Bronchial epithelial cell (primary cell): ENCODE measurements around the gene JMJD7. TPM values are rescaled to one million over a fixed set of nuclear protein-coding genes. Genes with fewer than 3 reads are reported as not detected.
A peak's percentile ranks its signal among the peaks of the same experiment; 100 is the strongest.

Source experiments
- DNase-seq: peaks from one replicate; pipeline ENCODE4 v3.0.0-alpha.2; 2010; ENCODE audit warnings: low read depth
- FAIRE-seq: peaks from 2 replicates; lab custom pipeline; 2011; peaks lifted over from hg19 to GRCh38; lab: Jason Lieb, UNC
- H3K27me3 ChIP-seq: 2 replicates; pipeline ENCODE4 v1.5.1; 2011; ENCODE audit warnings: low read length; ENCODE audit not compliant: control insufficient read depth, insufficient read depth
- H3K36me3 ChIP-seq: 2 replicates; pipeline ENCODE4 v1.5.1; 2011; ENCODE audit warnings: low read length; ENCODE audit not compliant: control insufficient read depth, insufficient read depth
- H3K4me3 ChIP-seq: 2 replicates; pipeline ENCODE4 v1.5.1; 2011; ENCODE audit warnings: mild to moderate bottlenecking, low read depth, low read length, control low read depth
- total RNA-seq: library from RNA; depleted of rRNA; stranded (reverse); fragments of >200 nt; gene quantifications from 2 replicates; pipeline ENCODE4 v1.2.1, GENCODE V29; 2014
- TF ChIP-seq, protein P1 (sequence below): IDR thresholded peaks from 2 replicates; pipeline ENCODE4 v1.5.1; 2011; ENCODE audit warnings: mild to moderate bottlenecking, moderate library complexity, low read length, control low read depth, inconsistent platforms; ENCODE audit not compliant: insufficient read depth, severe bottlenecking

Gene JMJD7
- total RNA-seq, 1 donor from 2014 or later, result 22.9 TPM

DNA sequence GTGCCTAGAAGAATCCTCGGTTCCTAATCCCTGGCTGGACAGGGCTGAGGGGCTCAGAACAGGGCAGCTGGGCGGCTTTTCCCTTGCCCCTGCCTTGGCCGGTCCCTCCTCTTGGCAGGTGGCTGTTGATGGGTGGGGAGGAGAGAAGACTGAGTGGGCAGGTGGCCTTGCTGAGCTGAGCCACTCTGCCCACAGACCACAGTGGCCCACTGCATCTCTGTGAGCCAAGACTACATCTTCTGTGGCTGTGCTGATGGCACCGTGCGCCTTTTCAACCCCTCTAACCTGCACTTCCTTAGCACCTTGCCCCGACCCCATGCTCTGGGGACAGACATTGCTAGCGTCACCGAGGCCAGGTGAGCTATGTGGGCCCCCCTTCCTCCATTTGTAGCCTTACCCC lies 14.5 kb upstream of the JMJD7 start:
- Histone ChIP-seq H3K4me3 (no peak overlapping the region), H3K27me3 (no peaks in the 10 kb centered on the region), H3K36me3 (peaks cover 53% of the 10 kb centered on the region)
- FAIRE-seq (no peak), DNase-seq (no peak)
- TF ChIP-seq, protein P1, sequence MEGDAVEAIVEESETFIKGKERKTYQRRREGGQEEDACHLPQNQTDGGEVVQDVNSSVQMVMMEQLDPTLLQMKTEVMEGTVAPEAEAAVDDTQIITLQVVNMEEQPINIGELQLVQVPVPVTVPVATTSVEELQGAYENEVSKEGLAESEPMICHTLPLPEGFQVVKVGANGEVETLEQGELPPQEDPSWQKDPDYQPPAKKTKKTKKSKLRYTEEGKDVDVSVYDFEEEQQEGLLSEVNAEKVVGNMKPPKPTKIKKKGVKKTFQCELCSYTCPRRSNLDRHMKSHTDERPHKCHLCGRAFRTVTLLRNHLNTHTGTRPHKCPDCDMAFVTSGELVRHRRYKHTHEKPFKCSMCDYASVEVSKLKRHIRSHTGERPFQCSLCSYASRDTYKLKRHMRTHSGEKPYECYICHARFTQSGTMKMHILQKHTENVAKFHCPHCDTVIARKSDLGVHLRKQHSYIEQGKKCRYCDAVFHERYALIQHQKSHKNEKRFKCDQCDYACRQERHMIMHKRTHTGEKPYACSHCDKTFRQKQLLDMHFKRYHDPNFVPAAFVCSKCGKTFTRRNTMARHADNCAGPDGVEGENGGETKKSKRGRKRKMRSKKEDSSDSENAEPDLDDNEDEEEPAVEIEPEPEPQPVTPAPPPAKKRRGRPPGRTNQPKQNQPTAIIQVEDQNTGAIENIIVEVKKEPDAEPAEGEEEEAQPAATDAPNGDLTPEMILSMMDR, result no peak

DNA sequence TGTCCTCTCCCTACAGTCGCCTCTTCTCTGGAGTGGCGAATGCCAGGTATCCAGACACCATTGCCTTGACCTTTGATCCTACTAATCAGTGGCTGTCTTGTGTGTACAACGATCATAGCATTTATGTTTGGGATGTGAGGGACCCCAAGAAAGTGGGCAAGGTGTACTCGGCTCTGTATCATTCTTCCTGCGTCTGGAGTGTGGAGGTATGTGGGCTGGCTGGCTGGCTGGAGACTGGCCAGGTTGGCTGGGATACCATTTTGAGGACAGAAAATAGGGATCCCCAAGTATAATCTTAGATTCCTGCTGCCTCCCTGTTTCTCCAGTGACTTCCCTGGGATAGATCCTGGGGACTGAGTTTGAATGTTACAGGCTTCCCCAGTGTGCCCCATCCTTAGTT lies 13.4 kb upstream of the JMJD7 start:
- TF ChIP-seq, protein P1, result no peak
- H3K27me3 ChIP-seq, result no peaks in the 10 kb centered on the region
- DNase-seq (no peak), FAIRE-seq (no peak)
- H3K4me3 ChIP-seq, result no peak overlapping the region
- H3K36me3 ChIP-seq, result peaks cover 55% of the 10 kb centered on the region

DNA sequence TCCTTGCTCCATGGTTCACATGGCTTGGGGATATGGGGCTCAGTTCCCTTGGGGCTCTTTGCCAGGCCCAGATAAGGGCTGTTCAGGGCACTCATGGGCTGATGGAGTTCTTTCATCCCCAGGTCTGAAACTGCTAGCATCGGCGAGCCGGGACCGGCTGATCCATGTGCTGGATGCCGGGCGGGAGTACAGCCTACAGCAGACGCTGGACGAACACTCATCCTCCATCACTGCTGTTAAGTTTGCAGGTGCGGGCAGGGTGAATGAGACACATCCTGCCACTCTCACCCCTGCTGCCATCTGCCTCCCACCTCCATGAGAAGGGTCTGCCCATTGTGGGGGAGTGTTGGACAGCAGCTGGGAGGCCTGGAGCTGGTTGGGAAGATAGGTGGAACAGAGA lies 11.1 kb upstream of the JMJD7 start:
- FAIRE-seq, result no peak
- H3K36me3 ChIP-seq, result peaks cover 68% of the 10 kb centered on the region
- TF ChIP-seq, protein P1, result no peak

DNA sequence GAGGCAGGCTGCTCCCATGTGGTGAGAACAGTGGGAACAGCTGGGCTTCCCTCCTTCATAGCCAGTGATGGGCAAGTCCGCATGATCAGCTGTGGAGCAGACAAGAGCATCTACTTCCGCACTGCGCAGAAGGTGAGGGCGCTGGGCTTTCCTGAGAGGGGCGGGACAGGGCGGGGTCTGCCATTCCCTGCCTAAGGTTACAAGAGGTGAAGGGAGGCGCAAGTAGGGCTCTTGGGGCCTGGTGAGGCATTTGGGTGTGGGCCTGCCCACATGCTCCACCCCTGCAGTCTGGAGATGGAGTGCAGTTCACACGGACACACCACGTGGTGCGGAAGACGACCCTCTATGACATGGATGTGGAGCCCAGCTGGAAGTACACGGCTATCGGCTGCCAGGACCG lies 10.6 kb upstream of the JMJD7 start:
- TF ChIP-seq, protein P1, result no peak
- no peak overlapping the region for H3K4me3 ChIP-seq
- DNase-seq, result no peak
- no peak for FAIRE-seq
- peaks cover 67% of the 10 kb centered on the region for H3K36me3 ChIP-seq
- H3K27me3 ChIP-seq, result no peaks in the 10 kb centered on the region

More for the DNA sequence above, 11.1 kb upstream of the JMJD7 start:
- H3K4me3 ChIP-seq, result no peak overlapping the region
- H3K27me3 ChIP-seq, result no peaks in the 10 kb centered on the region
- DNase-seq, result no peak

DNA sequence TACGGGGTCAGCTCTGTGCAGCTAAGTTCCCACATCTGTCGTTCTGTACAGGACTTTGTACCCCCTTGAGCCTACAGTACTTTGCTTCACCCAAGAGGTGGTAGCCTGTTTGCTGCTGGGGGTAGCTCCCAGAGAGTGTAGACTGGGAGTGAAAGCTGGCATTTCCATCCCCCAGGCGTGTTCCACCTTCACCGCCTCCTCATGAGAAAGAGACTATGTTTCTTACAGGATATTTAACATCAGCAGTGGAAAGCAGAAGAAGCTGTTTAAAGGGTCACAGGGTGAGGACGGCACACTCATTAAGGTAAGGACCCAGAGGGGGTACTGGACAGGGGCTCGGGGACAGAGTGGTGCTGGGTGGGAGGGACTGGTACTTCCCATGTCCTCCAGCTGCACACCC lies 10.1 kb upstream of the JMJD7 start:
- no peaks in the 10 kb centered on the region for H3K27me3 ChIP-seq
- FAIRE-seq (peak; percentile 87), DNase-seq (no peak)
- H3K36me3 ChIP-seq, result peaks cover 67% of the 10 kb centered on the region
- no peak overlapping the region for H3K4me3 ChIP-seq
- TF ChIP-seq, protein P1, result no peak

DNA sequence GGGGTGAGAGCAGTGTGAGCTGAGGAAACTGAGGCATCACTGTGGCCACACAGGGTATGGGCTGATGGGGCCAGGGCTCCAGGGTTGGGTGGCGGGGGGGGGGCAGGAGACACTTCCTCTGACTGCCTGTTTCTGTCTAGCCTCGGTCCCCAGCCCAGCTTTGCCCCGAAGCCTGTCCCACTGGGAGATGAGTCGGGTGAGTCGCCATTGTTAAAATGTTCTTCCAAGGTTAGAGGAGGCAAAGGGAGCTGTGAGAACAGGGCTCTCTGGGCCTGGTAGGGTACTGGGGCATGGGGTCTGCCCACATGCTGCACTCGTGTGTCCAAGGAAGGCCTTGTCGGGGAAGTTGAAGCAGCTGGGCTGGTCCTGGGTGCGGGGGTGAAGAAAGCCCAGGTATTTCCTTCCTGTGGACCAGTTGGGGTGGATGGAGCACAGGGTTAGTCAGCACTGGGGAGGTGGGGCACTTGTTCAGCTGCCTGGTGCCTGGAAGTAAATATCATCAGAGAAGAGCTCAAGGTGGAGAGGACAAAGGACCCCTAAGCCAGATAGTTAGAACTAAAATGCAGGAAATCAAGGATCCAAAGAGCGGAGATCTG lies 8.3 kb upstream of the JMJD7 start:
- DNase-seq (peak; percentile 62), FAIRE-seq (no peak)
- Histone ChIP-seq H3K27me3 (no peaks in the 10 kb centered on the region), H3K4me3 (no peak overlapping the region), H3K36me3 (peaks cover 71% of the 10 kb centered on the region)
- TF ChIP-seq, protein P1, result no peak
